LNCaP clone FGC (cell line): ENCODE results near the gene RIN3.

ENCODE experiments used
- DNase-seq: peaks from one replicate; pipeline ENCODE4 v3.0.0-alpha.2; 2011; ENCODE audit warnings: low read depth
- H3K4me3 ChIP-seq: 2 replicates; pipeline ENCODE4 v1.5.1; 2011; ENCODE audit warnings: mild to moderate bottlenecking, low read depth, low read length, control low read depth
- TF ChIP-seq, protein P1 (sequence below): IDR thresholded peaks from 2 replicates; pipeline ENCODE4 v1.5.1; 2012; ENCODE audit warnings: mild to moderate bottlenecking; ENCODE audit not compliant: control insufficient read depth, insufficient read depth; ENCODE audit errors: extremely low read depth

The RIN3 gene

GRCh38 chr14:92658684-92659083, 145.1 kb downstream of the RIN3 start:
- no peak overlapping the region for H3K4me3 ChIP-seq
- TF ChIP-seq, protein P1, sequence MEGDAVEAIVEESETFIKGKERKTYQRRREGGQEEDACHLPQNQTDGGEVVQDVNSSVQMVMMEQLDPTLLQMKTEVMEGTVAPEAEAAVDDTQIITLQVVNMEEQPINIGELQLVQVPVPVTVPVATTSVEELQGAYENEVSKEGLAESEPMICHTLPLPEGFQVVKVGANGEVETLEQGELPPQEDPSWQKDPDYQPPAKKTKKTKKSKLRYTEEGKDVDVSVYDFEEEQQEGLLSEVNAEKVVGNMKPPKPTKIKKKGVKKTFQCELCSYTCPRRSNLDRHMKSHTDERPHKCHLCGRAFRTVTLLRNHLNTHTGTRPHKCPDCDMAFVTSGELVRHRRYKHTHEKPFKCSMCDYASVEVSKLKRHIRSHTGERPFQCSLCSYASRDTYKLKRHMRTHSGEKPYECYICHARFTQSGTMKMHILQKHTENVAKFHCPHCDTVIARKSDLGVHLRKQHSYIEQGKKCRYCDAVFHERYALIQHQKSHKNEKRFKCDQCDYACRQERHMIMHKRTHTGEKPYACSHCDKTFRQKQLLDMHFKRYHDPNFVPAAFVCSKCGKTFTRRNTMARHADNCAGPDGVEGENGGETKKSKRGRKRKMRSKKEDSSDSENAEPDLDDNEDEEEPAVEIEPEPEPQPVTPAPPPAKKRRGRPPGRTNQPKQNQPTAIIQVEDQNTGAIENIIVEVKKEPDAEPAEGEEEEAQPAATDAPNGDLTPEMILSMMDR = no peak
- DNase-seq = no peak

DNA sequence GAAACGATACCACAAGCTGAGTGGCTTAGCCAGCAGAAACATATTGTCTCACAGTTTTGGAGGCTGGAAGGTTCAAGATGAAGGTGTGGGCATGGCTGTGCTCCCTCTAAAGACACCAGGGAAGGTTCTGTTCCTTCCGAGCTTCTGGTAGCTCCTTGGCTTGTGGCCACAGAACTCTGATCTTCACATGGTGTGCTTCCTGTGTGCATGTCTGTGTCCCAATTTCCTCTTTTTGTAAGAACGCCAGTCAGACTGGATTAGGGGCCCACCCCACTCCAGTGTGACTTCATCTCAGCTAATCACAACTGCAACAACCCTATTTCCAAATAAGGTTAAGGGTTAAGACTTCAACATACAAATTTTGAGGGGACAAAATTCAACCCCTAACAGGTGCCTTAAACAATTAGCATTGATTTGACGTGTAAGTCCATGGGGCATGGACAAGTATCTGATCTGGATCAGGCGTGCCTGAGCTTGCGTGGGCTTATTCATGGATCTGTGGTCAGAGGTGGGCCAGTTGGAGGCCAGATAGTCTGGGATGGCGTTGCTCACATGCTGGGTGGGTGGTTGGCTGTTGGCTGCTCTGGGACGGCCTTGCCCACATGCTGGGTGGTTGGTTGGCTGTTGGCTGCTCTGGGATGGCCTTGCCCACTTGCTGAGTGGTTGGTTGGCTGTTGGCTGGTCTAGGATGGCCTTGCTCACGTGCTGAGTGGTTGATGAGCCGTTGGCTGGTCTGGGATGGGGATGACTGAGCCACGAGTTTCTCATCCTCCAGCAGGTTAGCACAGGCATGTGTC, 146.4 kb downstream of the RIN3 start:
- H3K4me3 ChIP-seq = no peak overlapping the region
- DNase-seq = no peak
- TF ChIP-seq, protein P1 = no peak

GRCh38 chr14:92660571-92660970, 147.0 kb downstream of the RIN3 start:
- no peak overlapping the region for H3K4me3 ChIP-seq
- no peak for DNase-seq
- TF ChIP-seq, protein P1 = no peak

DNA sequence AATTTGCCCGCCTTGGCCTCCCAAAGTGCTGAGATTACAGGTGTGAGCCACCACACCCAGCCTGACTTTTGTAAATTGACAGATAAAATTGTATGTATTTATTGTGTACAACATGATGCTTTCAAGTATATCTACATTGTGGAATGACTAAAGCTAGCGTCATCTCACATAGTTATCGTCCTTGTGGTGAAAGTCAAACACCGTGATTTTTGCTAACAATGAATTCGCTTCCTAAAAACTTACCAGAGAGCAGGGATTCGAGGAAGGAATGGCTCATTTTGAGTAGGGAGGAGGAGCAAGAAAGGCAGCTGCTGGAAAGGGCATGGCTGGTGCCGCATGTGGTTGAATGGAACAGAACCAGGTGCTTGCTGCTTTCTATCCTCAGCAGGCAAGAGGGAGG, 149.5 kb downstream of the RIN3 start:
- no peak for DNase-seq
- TF ChIP-seq, protein P1 = no peak

DNA sequence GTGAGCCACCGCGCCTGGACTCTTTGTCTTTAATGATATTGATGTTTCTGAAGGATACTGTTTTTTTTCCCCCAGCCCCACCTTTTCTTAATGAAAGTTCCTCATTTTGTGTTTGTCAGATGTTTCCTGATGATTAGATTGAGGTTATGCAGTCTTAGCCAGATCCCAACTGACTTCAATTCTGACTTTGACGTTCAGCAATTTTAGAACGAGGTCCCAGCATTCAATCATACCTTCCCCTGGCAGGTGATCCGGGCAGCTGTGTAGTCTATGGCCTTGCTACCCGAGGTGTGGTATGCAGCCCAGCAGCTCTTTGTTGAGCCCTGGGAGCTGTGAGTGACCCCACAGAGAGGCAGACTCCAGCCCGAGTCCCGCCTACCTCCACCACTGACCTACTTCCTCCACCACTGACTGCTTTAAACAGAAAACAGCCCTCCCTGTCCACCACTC, 152.1 kb downstream of the RIN3 start:
- H3K4me3 ChIP-seq = no peak overlapping the region
- TF ChIP-seq, protein P1 = no peak
- no peak for DNase-seq

More for the DNA sequence above, 149.5 kb downstream of the RIN3 start:
- H3K4me3 ChIP-seq = no peak overlapping the region

- H3K4me3 ChIP-seq = no peak overlapping the region
- DNase-seq = no peak
- TF ChIP-seq, protein P1 = no peak
These were observed 152.7 kb downstream of the RIN3 start for GRCh38 chr14:92666251-92666650.
